GM19023 (cell line): Measurements from ENCODE around the gene IRAK1BP1.
"Not testable (repeated sequence)": the region's sequence is repeated elsewhere in the genome, so short reads cannot be mapped to it uniquely, and the experiment has no call there.

Source experiments
- ATAC-seq: cut with Tn5 transposase; IDR thresholded peaks from one replicate; pipeline ENCODE4 v1.9.1; 2021; ENCODE audit warnings: mild to moderate bottlenecking, moderate library complexity; ENCODE audit not compliant: unreplicated experiment

IRAK1BP1 gene

DNA sequence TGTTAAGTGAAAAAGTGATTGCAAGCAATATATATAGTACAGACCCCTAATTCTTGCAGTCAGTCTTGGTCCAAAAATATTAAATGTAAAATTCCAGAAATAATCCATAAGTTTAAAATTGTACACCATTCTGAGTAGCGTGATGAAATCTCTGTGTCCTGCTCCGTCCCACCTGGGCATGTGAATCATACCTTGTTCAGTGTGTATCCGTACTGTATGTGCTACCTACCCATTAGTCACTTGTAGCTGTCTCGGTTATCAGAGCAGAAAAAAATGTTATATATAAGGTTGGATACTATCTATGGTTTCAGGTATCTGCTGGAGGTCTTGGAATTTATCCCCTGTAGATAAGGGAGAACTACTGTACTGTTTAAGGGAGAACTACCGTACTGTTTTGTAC is 16.3 kb downstream of the IRAK1BP1 start:
- no peak for ATAC-seq

- not testable (repeated sequence) for ATAC-seq
Observed at GRCh38 chr6:78889901-78890300, 22.6 kb downstream of the IRAK1BP1 start.

- no peak for ATAC-seq
Observed at GRCh38 chr6:78896227-78896626, 28.9 kb downstream of the IRAK1BP1 start.

- ATAC-seq, result no peak
Observed at GRCh38 chr6:78908621-78909020, 41.3 kb downstream of the IRAK1BP1 start.

- no peak for ATAC-seq
Observed at GRCh38 chr6:78909391-78909790, 42.0 kb downstream of the IRAK1BP1 start.

- no peak for ATAC-seq
Observed at GRCh38 chr6:78910010-78910409, 42.7 kb downstream of the IRAK1BP1 start.

DNA sequence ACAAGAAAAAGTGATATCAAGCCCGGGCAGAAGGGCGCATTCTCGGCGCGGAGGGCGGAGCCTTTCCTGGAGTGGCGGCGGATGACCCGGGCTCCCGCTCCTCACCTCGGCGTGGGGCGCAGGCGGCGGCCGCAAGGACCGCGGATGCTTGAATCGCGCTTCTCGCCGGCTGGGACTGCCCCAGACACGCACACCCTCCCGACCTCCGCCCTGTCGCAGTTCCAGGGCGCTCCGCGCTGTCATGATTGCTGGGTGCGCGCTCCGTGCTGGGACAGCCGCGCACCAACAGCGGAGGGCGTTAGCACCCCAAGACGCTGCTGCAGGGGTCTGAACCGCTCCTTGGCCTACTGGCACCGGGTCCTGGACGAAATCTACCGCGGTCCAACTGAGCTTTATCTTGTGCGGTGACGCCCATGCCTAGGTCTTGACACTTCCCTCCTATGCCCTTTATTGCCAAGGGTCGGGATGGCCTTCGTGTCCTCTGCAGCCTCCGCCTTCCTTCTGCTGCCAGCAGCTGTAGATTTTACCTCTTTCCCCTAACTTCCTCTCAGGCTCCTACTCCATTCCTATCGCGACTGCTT is 43.3 kb downstream of the IRAK1BP1 start:
- ATAC-seq, result no peak

GRCh38 chr6:78911218-78911940 is 44.0 kb downstream of the IRAK1BP1 start:
- ATAC-seq, result no peak

- no peak for ATAC-seq
Observed at GRCh38 chr6:78916411-78916810, 49.1 kb downstream of the IRAK1BP1 start.

- no peak for ATAC-seq
Observed at GRCh38 chr6:78917788-78918187, 50.4 kb downstream of the IRAK1BP1 start.

GRCh38 chr6:78921168-78921567 is 53.8 kb downstream of the IRAK1BP1 start:
- not testable (repeated sequence) for ATAC-seq

DNA sequence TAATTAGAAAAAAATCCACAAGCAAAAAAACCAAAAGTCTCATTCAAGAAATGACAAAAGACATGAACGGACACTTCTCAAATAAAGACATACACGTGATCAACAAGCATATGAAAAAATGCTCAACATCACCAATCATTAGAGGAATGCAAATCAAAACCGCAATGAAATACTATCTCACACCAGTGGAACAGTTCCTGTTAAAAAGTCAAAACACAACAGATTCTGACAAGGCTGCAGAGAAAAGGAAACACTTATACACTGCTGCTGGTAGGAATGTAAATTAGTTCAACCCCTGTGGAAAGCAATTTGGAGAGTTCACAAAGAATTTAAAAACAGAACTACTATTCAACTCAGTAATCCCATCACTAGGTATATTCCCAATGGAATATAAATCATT is 58.0 kb downstream of the IRAK1BP1 start:
- no peak for ATAC-seq

DNA sequence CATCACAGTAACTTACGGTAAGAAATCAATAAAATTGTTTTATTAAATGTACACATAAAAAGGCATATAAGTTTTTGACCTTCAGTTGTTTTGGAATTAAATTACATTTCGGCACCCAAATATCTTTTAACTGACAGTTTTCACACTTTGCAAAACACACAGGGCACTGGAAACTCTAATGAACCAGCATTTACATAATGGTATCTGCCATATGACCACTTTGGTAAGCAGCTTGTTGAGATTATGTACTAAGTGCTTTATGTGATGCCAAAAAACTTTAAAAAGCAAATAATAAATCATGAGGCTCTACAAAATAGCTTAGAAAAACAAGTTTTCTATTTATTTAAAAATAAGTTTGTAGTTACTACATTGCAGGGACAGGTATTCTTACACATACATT is 68.2 kb downstream of the IRAK1BP1 start:
- no peak for ATAC-seq

DNA sequence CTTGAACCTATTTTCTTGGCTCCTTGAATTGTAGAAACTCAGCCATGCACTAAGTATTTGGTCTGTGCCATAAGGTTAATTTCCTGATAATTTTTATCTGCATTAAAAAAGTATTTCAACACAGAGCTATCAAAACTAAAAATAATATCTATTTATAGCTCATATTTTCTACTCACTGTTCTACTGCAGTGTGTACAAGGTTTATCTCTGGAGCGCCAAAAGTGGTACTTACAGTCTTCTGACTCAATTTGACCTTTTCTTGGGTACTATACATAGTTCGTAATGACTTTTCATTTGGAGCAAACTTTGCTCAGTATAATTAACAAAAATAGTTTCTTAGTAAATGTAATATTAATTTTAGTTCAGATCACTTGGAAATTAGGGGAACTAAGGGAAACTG is 69.2 kb downstream of the IRAK1BP1 start:
- no peak for ATAC-seq

DNA sequence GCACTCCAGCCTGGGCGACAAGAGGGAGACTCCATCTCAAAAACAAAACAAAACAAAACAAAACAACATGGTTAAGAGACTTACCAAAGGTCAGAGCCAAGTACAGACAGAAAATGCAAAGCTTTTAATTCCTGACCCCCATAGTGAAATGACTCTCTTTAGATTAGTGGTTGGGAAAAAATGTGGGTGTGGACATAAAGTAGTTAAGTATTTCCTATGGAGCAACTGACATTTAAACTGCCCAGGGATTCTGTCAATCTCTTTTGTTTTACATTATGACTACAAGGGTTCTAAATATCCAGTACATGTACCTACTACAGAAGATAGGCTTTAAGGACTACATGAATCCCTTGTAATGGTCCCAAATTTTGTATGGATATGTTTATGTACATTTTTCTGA is 75.1 kb downstream of the IRAK1BP1 start:
- ATAC-seq, result no peak

GRCh38 chr6:78947529-78947928 is 80.2 kb downstream of the IRAK1BP1 start:
- no peak for ATAC-seq

- ATAC-seq, result no peak
Observed at GRCh38 chr6:78947962-78948361, 80.6 kb downstream of the IRAK1BP1 start.

DNA sequence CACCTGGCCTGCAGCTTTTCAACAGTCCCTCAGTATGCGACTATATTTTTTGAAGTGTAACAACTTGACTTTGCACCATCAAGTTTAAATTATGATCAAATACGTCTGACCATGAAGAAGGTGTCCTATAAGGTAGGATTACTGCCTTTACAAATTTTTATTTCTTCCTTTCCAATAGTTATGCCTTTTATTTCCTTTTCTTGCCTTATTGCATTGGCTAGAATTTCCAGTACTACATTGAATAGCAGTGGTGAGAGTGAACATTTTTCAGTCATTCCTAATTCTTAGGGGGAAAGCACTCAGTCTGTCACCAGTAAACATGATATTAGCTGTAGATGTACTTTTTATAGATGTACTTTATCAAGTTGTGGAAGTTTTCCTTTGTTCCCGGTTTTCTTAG is 81.4 kb downstream of the IRAK1BP1 start:
- no peak for ATAC-seq

DNA sequence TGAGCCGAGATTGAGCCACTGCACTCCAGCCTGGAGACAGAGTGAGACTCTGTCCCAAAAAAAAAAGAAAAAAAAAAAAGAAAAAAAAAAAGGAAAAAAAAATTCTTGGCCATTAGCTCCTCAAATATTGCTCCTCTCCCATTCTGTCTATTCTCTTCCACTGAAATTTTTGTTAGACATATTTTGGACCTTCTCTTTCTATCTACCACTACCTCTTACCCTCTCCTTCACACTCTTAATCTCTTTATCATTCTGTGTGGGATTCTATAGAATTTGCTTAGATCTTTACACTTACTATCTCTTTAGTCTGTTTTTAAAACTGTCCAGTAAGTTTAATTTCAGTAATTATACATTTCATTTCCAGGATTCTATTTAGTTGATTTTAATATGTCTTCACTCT is 85.0 kb downstream of the IRAK1BP1 start:
- ATAC-seq, result no peak
